K562 (cell line): ENCODE measurements around the gene LRRC74B. TPM values are rescaled to one million over a fixed set of nuclear protein-coding genes. Genes with fewer than 3 reads are reported as not detected.

ENCODE experiments used
- JUND ChIP-seq, 2 experiments: IDR thresholded peaks; 2 replicates in 1 of 2; 3 replicates in 1 of 2; pipeline ENCODE4 v1.6.1; 2011; ENCODE audit warnings: borderline replicate concordance in 2 of 2, low read depth in 2 of 2, low read length in 2 of 2, improper control_type of control experiment in 1 of 2, missing biosample characterization in 1 of 2, missing genetic modification characterization in 1 of 2, missing genetic modification reagents in 1 of 2
- SMAD2 ChIP-seq: fragments of 150-350 bp; IDR thresholded peaks from 2 replicates; pipeline ENCODE4 v1.6.1; 2014; ENCODE audit warnings: low read depth, mild to moderate bottlenecking, low read length
- SMARCC2 ChIP-seq: fragments of 450-650 bp; IDR thresholded peaks from 2 replicates; pipeline ENCODE4 v1.6.1; 2017; ENCODE audit warnings: antibody characterized with exemption, moderate library complexity, mild to moderate bottlenecking, low read depth
- polyA plus RNA-seq, 8 experiments: library from polyadenylated mRNA; depleted of rRNA in 4 of 8; stranded (reverse) in 5 of 8; unstranded in 3 of 8; fragments of >200 nt; fragmentation: Nextera tagmentation in 2 of 8; fragmentation: Illumina TruSeq in 1 of 8; extraction: Ambion mirVana in 2 of 8; extraction: Trizol in 1 of 8; gene quantifications; 2 replicates each; pipeline versions ENCODE4 v1.2.1 to v1.2.3, GENCODE V29; 2011 to 2014; ENCODE audit warnings: inconsistent platforms in 1 of 8, missing spikeins in 1 of 8
- total RNA-seq, 7 experiments: library from RNA; depleted of rRNA in 6 of 7; stranded (reverse); fragments of >200 nt in 6 of 7; fragmentation: Illumina TruSeq in 2 of 7; extraction: Trizol in 2 of 7; gene quantifications; 2 replicates each; pipeline versions ENCODE4 v1.2.1 to v1.2.3, GENCODE V29; 2011 to 2021; ENCODE audit warnings: low replicate concordance in 1 of 7
- TF ChIP-seq, protein P1 (sequence below), 2 experiments: fragments of 450-650 bp in 1 of 2; sonication (generic) in 1 of 2; formaldehyde crosslinking in 1 of 2; IDR thresholded peaks; 2 replicates each; pipeline versions ENCODE4 v1.7.1 to v1.9.0; 2016 to 2022; ENCODE audit warnings: inconsistent platforms in 1 of 2, mild to moderate bottlenecking in 1 of 2, missing genetic modification reagents in 1 of 2

Gene LRRC74B
- total and polyA plus RNA-seq, 9 of the 15 experiments (the other 6 are each of a cell fraction or from before 2014, with no cell fraction given), result not detected

DNA sequence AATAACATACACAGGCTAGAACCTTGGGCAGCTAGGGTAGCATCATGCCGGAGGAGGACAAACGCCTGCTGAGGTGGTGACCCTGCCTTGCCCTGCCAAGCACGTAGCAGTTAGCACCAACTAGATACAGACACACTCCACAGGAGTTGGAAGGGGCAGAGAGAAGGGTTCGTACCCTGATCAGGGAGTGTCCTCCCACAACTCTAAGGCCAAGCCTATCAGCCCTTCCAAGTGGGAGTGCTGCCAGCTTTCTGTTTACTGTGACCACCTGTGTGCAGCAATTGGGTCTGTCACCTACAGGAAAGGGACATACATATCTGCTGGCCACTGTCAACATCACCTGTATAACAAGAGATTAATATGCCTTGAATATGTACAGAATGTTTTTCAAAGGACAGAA lies 42.0 kb upstream of the LRRC74B start (continued):
- TF ChIP-seq, protein P1, sequence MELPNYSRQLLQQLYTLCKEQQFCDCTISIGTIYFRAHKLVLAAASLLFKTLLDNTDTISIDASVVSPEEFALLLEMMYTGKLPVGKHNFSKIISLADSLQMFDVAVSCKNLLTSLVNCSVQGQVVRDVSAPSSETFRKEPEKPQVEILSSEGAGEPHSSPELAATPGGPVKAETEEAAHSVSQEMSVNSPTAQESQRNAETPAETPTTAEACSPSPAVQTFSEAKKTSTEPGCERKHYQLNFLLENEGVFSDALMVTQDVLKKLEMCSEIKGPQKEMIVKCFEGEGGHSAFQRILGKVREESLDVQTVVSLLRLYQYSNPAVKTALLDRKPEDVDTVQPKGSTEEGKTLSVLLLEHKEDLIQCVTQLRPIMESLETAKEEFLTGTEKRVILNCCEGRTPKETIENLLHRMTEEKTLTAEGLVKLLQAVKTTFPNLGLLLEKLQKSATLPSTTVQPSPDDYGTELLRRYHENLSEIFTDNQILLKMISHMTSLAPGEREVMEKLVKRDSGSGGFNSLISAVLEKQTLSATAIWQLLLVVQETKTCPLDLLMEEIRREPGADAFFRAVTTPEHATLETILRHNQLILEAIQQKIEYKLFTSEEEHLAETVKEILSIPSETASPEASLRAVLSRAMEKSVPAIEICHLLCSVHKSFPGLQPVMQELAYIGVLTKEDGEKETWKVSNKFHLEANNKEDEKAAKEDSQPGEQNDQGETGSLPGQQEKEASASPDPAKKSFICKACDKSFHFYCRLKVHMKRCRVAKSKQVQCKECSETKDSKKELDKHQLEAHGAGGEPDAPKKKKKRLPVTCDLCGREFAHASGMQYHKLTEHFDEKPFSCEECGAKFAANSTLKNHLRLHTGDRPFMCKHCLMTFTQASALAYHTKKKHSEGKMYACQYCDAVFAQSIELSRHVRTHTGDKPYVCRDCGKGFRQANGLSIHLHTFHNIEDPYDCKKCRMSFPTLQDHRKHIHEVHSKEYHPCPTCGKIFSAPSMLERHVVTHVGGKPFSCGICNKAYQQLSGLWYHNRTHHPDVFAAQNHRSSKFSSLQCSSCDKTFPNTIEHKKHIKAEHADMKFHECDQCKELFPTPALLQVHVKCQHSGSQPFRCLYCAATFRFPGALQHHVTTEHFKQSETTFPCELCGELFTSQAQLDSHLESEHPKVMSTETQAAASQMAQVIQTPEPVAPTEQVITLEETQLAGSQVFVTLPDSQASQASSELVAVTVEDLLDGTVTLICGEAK (IDR thresholded peaks at IDR 0.05), result no peak
- TF ChIP-seq, protein P1 (CRISPR knock-in tag; IDR thresholded peaks at IDR 0.05), result no peak
- TF ChIP-seq JUND (IDR thresholded peaks at IDR 0.05; ENCODE audit: borderline replicate concordance, low read depth, low read length), result 0 out of 2 replicates have a peak, but pooled peaks have one; percentile 6
- no peak for TF ChIP-seq JUND (tag; IDR thresholded peaks at IDR 0.05; ENCODE audit: borderline replicate concordance, low read depth, low read length)
- TF ChIP-seq SMARCC2, result no peak
- no peak for TF ChIP-seq SMAD2
- TF ChIP-seq, all 486 proteins: peak for 21
